WTC11 (cell line): Measurements from ENCODE around the gene WBP2. TPM values are rescaled to one million over a fixed set of nuclear protein-coding genes. Genes with fewer than 3 reads are reported as not detected.

Experiments
- ATAC-seq: fragments of 200-7000 bp; cut with Tn5 transposase; 2 replicates; pipeline ENCODE4 v1.10.0; 2021; ENCODE audit warnings: mild to moderate bottlenecking, moderate library complexity
- CTCF ChIA-PET: fragments of 300-600 bp; sonication (Branson Sonifier 250); formaldehyde crosslinking; loops from one replicate; lab custom pipeline; 2021; ENCODE audit warnings: antibody characterized with exemption; lab: Charles Lee
- POLR2A ChIA-PET: fragments of 350-600 bp; sonication (Branson Sonifier 250); formaldehyde crosslinking; loops from one replicate; lab custom pipeline; 2021; ENCODE audit warnings: antibody characterized with exemption; lab: Charles Lee
- DNase-seq: peaks from one replicate; pipeline ENCODE4 v3.0.0; 2021; ENCODE audit warnings: low spot score
- H3K27ac Mint-ChIP-seq: 2 replicates; pipeline ENCODE4 v1.8.0; 2021; ENCODE audit warnings: mixed read lengths
- H3K27me3 Mint-ChIP-seq: 2 replicates; pipeline ENCODE4 v1.8.0; 2021; ENCODE audit warnings: low read depth, mild to moderate bottlenecking, moderate library complexity, mixed read lengths
- H3K36me3 Mint-ChIP-seq: 2 replicates; pipeline ENCODE4 v1.8.0; 2021; ENCODE audit warnings: mixed read lengths
- H3K4me1 Mint-ChIP-seq: 2 replicates; pipeline ENCODE4 v1.8.0; 2022; ENCODE audit warnings: mixed read lengths
- H3K4me3 Mint-ChIP-seq: 2 replicates; pipeline ENCODE4 v1.8.0; 2021; ENCODE audit warnings: mild to moderate bottlenecking, moderate library complexity, mixed read lengths
- H3K9me3 Mint-ChIP-seq: 2 replicates; pipeline ENCODE4 v1.8.0; 2021; ENCODE audit warnings: mixed read lengths
- AFF4 ChIP-seq: sonication (generic); formaldehyde crosslinking; IDR thresholded peaks from 2 replicates; pipeline ENCODE4 v1.8.1; 2023; ENCODE audit warnings: mild to moderate bottlenecking, missing genetic modification reagents, borderline replicate concordance
- ATF3 ChIP-seq: sonication (generic); formaldehyde crosslinking; conservative IDR thresholded peaks from 2 replicates; pipeline ENCODE4 v1.8.1; 2022; ENCODE audit warnings: mild to moderate bottlenecking, missing genetic modification reagents
- ATF6 ChIP-seq: sonication (generic); formaldehyde crosslinking; IDR thresholded peaks from 2 replicates; pipeline ENCODE4 v1.8.1; 2023; ENCODE audit warnings: mild to moderate bottlenecking, missing genetic modification reagents
- E2F4 ChIP-seq: sonication (generic); formaldehyde crosslinking; IDR thresholded peaks from 2 replicates; pipeline ENCODE4 v1.8.1; 2022; ENCODE audit warnings: low read depth, mild to moderate bottlenecking, moderate library complexity, missing genetic modification reagents, borderline replicate concordance
- FOXP1 ChIP-seq: sonication (generic); formaldehyde crosslinking; IDR thresholded peaks from 2 replicates; pipeline ENCODE4 v1.8.0; 2022; ENCODE audit warnings: missing genetic modification reagents, mild to moderate bottlenecking, moderate library complexity, borderline replicate concordance
- HMGXB4 ChIP-seq: sonication (generic); formaldehyde crosslinking; IDR thresholded peaks from 2 replicates; pipeline ENCODE4 v1.8.1; 2023; ENCODE audit warnings: mild to moderate bottlenecking, moderate library complexity, missing genetic modification reagents
- IRF2 ChIP-seq: sonication (generic); formaldehyde crosslinking; IDR thresholded peaks from 2 replicates; pipeline ENCODE4 v1.8.0; 2022; ENCODE audit warnings: low read depth, missing genetic modification reagents, borderline replicate concordance
- MYBL2 ChIP-seq: sonication (generic); formaldehyde crosslinking; IDR thresholded peaks from 2 replicates; pipeline ENCODE4 v1.8.1; 2023; ENCODE audit warnings: mild to moderate bottlenecking, moderate library complexity, missing genetic modification reagents
- NFATC4 ChIP-seq: fragments of 250-450 bp; sonication (Bioruptor Pico); IDR thresholded peaks from 2 replicates; pipeline ENCODE4 v1.9.0; 2021; ENCODE audit warnings: mild to moderate bottlenecking
- ZNF416 ChIP-seq: fragments of 250-450 bp; sonication (Bioruptor Pico); IDR thresholded peaks from 2 replicates; pipeline ENCODE4 v1.9.0; 2021; ENCODE audit warnings: mild to moderate bottlenecking, inconsistent platforms
- total RNA-seq: library from RNA; stranded (reverse); gene quantifications from 3 replicates; pipeline ENCODE4 v1.2.3, GENCODE V29; 2021
- TF ChIP-seq, protein P1 (sequence below): sonication (generic); formaldehyde crosslinking; IDR thresholded peaks from 2 replicates; pipeline ENCODE4 v1.8.0; 2023; ENCODE audit warnings: mild to moderate bottlenecking, missing genetic modification reagents
- TF ChIP-seq, protein P2 (sequence below): sonication (generic); formaldehyde crosslinking; IDR thresholded peaks from 2 replicates; pipeline ENCODE4 v1.8.1; 2023; ENCODE audit warnings: mild to moderate bottlenecking, missing genetic modification reagents, moderate library complexity

The WBP2 gene
- total RNA-seq, 1 experiment from 2014 or later = 68.8 TPM

DNA sequence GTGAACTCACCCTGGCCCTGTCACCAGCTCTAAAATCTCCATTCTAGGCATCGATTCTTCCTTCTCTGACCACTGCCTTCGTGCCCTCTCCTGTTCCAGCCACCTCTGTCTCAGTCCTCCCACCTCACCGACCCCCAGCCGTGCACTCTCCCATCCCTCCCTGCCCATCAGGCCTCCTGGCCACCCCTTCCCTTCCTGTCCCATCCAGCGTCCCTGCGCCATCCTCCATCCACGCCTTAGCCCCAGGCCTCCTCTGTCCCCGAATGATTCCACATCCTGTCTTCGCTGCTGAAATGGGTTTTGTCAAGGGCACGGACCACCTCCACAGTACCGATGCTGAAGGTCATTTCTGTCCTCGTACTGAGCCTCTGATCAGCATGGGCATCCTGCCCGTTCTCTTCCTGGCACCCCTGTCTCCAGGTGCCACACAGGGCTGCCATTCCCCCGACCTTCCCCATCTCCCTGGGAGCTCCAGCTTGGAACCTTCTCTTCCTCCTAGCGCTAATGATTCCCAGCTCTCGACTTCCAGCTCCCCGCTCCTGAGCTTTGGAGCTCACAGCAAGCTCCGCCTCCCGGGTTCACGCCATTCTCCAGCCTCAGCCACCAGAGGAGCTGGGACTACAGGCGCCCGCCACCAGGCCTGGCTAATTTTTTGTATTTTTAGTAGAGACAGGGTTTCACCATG, 39.1 kb upstream of the WBP2 start:
- CTCF ChIA-PET = interaction anchor here (0.5 to 7.5 kb wide), 16 partner anchors 11 to 774 kb away, joined by 3 to 71 read pairs (median 5); partner anchors contain the start of genes CDK3, MRPL38, TRIM47 and WBP2
- POLR2A ChIA-PET = interaction anchor here (0.9 kb wide), 2 partner anchors 17 to 39 kb away, joined by 3 read pairs; partner anchors contain the start of gene WBP2
- no peak for DNase-seq
- H3K27me3 Mint-ChIP-seq = no peaks in the 10 kb centered on the region
- peaks cover 11% of the 10 kb centered on the region for H3K36me3 Mint-ChIP-seq
- no peaks in the 10 kb centered on the region for H3K9me3 Mint-ChIP-seq
- peak overlapping the region; percentile 44 for H3K4me3 Mint-ChIP-seq
- peaks cover 26% of the 10 kb centered on the region for H3K4me1 Mint-ChIP-seq
- peak overlapping the region; percentile 93 for H3K27ac Mint-ChIP-seq
- no peak for ATAC-seq
- TF ChIP-seq MYBL2 (CRISPR knock-in tag) (no peak), AFF4 (no peak), HMGXB4 (CRISPR knock-in tag) (no peak), ATF3 (CRISPR knock-in tag) (no peak), NFATC4 (CRISPR knock-in tag) (no peak), ZNF416 (CRISPR knock-in tag) (no peak)
- TF ChIP-seq, protein P1, sequence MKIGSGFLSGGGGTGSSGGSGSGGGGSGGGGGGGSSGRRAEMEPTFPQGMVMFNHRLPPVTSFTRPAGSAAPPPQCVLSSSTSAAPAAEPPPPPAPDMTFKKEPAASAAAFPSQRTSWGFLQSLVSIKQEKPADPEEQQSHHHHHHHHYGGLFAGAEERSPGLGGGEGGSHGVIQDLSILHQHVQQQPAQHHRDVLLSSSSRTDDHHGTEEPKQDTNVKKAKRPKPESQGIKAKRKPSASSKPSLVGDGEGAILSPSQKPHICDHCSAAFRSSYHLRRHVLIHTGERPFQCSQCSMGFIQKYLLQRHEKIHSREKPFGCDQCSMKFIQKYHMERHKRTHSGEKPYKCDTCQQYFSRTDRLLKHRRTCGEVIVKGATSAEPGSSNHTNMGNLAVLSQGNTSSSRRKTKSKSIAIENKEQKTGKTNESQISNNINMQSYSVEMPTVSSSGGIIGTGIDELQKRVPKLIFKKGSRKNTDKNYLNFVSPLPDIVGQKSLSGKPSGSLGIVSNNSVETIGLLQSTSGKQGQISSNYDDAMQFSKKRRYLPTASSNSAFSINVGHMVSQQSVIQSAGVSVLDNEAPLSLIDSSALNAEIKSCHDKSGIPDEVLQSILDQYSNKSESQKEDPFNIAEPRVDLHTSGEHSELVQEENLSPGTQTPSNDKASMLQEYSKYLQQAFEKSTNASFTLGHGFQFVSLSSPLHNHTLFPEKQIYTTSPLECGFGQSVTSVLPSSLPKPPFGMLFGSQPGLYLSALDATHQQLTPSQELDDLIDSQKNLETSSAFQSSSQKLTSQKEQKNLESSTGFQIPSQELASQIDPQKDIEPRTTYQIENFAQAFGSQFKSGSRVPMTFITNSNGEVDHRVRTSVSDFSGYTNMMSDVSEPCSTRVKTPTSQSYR (CRISPR knock-in tag) = no peak

DNA sequence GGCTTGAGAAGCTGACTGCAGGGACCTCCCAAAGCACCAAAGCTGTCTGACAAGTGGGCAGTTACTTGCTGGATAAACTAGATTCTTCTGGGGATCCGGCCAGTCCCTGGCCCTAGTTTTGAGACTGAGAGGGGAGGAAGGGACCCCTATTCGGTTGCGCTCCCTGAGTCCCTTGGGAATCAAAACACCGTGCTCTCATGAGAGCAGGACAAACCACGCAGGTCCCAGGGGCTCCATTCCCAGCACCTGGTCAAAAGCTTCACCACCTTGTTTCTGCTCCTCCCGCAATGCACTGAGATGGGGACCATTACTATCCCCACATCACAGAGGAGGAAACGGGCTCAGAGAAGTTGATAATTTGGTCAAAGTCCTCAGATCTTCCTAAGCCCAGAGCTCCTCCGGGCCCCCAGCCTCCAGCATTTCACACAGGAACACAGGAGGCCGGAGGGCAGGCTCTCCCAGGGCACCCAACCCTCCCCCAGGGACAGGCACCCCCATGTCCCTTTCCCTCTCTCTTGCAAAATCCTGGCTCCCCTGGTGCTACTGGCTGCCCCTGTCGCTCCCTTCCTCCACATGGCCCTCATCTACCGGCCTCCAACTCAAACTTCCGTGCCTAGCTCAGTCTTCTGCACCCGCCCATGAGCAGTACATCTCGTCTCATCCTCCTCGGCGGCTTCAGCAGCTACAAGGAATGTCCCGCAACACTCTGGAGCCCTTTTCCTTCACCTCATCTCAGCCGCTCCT, 38.3 kb upstream of the WBP2 start:
- H3K27me3 Mint-ChIP-seq = no peaks in the 10 kb centered on the region
- CTCF ChIA-PET = interaction anchor here (0.5 to 7.5 kb wide), 10 partner anchors 11 to 773 kb away, joined by 3 to 71 read pairs (median 6); partner anchors contain the start of genes MRPL38 and TRIM47
- POLR2A ChIA-PET = interaction anchor here (1.2 kb wide), 1 partner anchor 38 kb away, joined by 3 read pairs; the partner anchor contains the start of gene WBP2
- ATAC-seq = no peak
- H3K9me3 Mint-ChIP-seq = no peaks in the 10 kb centered on the region
- no peak for DNase-seq
- peak overlapping the region; percentile 44 for H3K4me3 Mint-ChIP-seq
- peak overlapping the region; percentile 93 for H3K27ac Mint-ChIP-seq
- H3K36me3 Mint-ChIP-seq = peaks cover 7% of the 10 kb centered on the region; the same call in 1 of the 2 replicates
- peaks cover 26% of the 10 kb centered on the region for H3K4me1 Mint-ChIP-seq
- TF ChIP-seq AFF4 (no peak), E2F4 (CRISPR knock-in tag) (no peak), ATF6 (no peak), IRF2 (no peak), FOXP1 (CRISPR knock-in tag) (no peak)
- TF ChIP-seq, protein P2, sequence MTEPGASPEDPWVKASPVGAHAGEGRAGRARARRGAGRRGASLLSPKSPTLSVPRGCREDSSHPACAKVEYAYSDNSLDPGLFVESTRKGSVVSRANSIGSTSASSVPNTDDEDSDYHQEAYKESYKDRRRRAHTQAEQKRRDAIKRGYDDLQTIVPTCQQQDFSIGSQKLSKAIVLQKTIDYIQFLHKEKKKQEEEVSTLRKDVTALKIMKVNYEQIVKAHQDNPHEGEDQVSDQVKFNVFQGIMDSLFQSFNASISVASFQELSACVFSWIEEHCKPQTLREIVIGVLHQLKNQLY (CRISPR knock-in tag) = no peak
